GM19395 (cell line): ENCODE measurements around the gene CPSF6.
A peak's percentile ranks its signal among the peaks of the same experiment; 100 is the strongest.
"Not testable (repeated sequence)": the region's sequence is repeated elsewhere in the genome, so short reads cannot be mapped to it uniquely, and the experiment has no call there.

Experiments
- ATAC-seq: cut with Tn5 transposase; IDR thresholded peaks from one replicate; pipeline ENCODE4 v1.9.1; 2021; ENCODE audit warnings: mild to moderate bottlenecking, moderate library complexity; ENCODE audit not compliant: unreplicated experiment

Gene CPSF6

GRCh38 chr12:69239352-69239921 lies at the start of gene CPSF6:
CPSF6 (plus strand) TSS chr12:69239569; CDS start chr12:69239647, 78 bp downstream.
- peak; percentile 87 for ATAC-seq

- ATAC-seq, result no peak
Observed at GRCh38 chr12:69196302-69197288, 42.8 kb upstream of the CPSF6 start.

GRCh38 chr12:69199976-69200375 lies 39.4 kb upstream of the CPSF6 start:
- not testable (repeated sequence) for ATAC-seq

GRCh38 chr12:69204191-69204590 lies 35.2 kb upstream of the CPSF6 start:
- ATAC-seq, result no peak

GRCh38 chr12:69210661-69211060 lies 28.7 kb upstream of the CPSF6 start:
- no peak for ATAC-seq

GRCh38 chr12:69211160-69211559 lies 28.2 kb upstream of the CPSF6 start:
- no peak for ATAC-seq

- ATAC-seq, result no peak
Observed at GRCh38 chr12:69214169-69214568, 25.2 kb upstream of the CPSF6 start.

GRCh38 chr12:69225251-69225910 lies 14.0 kb upstream of the CPSF6 start:
- no peak for ATAC-seq

- ATAC-seq, result no peak
Observed at GRCh38 chr12:69231479-69231878, 7.9 kb upstream of the CPSF6 start.

- ATAC-seq, result peak; percentile 7
Observed at GRCh38 chr12:69238589-69239351, 599 bp upstream of the CPSF6 start.

- ATAC-seq, result peak; percentile 27
Observed at GRCh38 chr12:69239922-69240630, 707 bp downstream of the CPSF6 start.

GRCh38 chr12:69240631-69240995 lies 1.2 kb downstream of the CPSF6 start:
- ATAC-seq, result no peak

GRCh38 chr12:69241438-69242092 lies 2.2 kb downstream of the CPSF6 start:
- no peak for ATAC-seq

- ATAC-seq, result peak; percentile 56
Observed at GRCh38 chr12:69243099-69244084, 4.0 kb downstream of the CPSF6 start.

GRCh38 chr12:69247268-69248018 lies 8.1 kb downstream of the CPSF6 start:
- no peak for ATAC-seq

- no peak for ATAC-seq
Observed at GRCh38 chr12:69252033-69252432, 12.7 kb downstream of the CPSF6 start.

GRCh38 chr12:69254046-69254445 lies 14.7 kb downstream of the CPSF6 start:
- ATAC-seq, result peak; percentile 70

GRCh38 chr12:69254862-69255261 lies 15.5 kb downstream of the CPSF6 start:
- no peak for ATAC-seq
